Left hindlimb (tissue), 1 donor: ENCODE measurements around the gene TMEM186.
"Not testable (repeated sequence)": the region's sequence is repeated elsewhere in the genome, so short reads cannot be mapped to it uniquely, and the experiment has no call there.

Experiments
- DNase-seq: peaks from one replicate; pipeline ENCODE4 v3.0.0-alpha.2; 2018

Gene TMEM186

DNA sequence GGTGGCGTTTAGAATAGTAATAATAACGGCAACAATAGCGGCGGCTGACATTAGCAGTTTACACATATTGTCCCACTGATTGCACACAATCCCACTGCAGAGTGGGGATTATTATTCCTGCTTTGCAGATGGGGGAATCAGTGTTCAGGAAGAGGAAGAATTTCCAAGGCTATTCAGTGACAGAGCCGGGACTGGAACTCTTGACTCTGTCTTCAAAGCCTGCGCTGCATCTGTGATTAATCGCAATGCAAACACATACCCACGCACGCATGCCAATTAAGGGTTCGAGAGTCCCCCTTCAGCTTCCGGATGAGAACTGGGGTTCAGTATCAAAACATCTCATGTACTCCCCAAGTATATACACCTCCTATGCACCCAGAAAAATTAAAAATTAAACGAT, 29.2 kb downstream of the TMEM186 start:
- no peak for DNase-seq

DNA sequence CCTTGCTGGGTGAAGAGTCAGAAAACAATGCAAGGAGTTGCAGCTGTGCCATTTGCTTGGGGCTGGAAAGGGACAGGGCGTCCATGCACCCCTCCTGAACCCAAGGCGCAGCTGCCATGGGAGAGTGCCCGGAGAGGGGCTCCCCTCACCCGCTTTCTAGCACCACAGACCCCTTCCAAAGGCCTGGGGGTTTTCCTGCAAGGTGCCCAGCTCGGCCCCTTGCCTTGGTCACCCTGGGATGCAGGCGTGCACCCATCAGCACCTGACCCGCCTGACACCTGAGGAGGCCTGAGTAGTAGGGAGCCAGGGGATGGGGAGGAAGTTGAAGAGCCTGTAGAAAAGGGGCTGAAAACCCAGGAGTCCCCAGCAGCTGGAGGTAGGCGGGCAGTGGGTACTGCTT, 30.3 kb downstream of the TMEM186 start:
- no peak for DNase-seq

- no peak for DNase-seq
These were observed 32.8 kb downstream of the TMEM186 start for GRCh38 chr16:8764525-8765250.

- no peak for DNase-seq
These were observed 33.5 kb downstream of the TMEM186 start for GRCh38 chr16:8763899-8764298.

DNA sequence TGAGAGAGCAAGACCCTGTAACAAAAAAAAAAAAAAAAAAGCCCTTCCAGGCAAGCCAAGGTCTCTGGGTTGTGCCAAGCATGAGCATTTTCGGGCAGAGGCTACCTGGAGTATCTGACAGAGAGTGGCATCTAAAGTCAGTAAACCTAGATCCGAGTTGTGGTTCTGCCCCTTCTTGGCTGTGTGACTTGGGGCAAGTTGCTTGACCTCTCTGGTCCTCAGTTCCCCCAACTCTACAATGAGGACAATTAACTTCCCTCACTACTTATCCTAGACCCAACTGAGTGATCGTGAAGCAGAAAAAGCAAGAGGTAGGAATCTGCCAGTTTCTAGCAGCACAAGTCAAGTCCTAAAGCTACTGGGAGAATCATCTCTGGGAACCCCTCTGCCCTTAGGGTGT, 34.4 kb downstream of the TMEM186 start:
- DNase-seq: no peak

DNA sequence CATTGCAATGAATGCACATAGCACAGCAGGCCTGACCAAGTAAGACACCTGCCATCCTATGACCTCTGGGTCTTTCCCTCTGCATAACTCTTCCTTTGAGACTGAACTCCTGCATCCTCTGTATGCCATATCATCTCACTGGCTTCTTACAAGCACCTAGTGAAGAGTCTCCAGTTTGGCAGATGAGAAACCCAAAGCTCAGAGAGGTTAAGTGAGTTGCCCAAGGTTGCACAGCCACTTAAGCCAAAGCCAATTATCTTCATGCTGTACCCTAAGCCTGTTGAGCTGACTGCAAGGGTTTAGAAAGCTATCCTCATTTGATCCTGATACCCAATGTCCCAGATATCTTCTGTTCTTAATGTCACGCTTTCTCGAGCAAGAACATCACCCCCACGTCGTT, 35.2 kb downstream of the TMEM186 start:
- DNase-seq: no peak

GRCh38 chr16:8761078-8761477, 36.4 kb downstream of the TMEM186 start:
- DNase-seq: no peak

DNA sequence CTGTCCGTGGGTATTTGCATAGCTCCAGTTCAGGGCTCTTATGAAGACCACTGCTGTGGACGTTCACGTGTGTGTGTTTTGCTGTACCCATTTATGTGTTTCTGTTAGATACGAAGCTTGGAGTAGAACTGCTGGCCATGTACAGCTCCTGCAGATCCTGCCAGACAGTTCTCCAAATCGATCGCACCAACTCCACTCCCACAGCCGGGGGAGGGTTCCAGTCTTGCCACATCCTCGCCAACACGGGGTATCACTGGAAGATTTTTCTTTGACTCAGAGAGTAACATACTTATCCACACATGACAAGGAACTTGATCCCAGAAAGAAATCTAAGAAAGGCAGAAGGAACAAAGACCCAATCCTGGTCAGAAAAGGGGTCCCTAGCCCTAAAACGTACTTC, 37.4 kb downstream of the TMEM186 start:
- no peak for DNase-seq

GRCh38 chr16:8758022-8758421, 39.4 kb downstream of the TMEM186 start:
- no peak for DNase-seq

GRCh38 chr16:8756755-8757154, 40.7 kb downstream of the TMEM186 start:
- no peak for DNase-seq

- no peak for DNase-seq
These were observed 43.9 kb downstream of the TMEM186 start for GRCh38 chr16:8753416-8754054.

GRCh38 chr16:8752706-8753105, 44.7 kb downstream of the TMEM186 start:
- no peak for DNase-seq

DNA sequence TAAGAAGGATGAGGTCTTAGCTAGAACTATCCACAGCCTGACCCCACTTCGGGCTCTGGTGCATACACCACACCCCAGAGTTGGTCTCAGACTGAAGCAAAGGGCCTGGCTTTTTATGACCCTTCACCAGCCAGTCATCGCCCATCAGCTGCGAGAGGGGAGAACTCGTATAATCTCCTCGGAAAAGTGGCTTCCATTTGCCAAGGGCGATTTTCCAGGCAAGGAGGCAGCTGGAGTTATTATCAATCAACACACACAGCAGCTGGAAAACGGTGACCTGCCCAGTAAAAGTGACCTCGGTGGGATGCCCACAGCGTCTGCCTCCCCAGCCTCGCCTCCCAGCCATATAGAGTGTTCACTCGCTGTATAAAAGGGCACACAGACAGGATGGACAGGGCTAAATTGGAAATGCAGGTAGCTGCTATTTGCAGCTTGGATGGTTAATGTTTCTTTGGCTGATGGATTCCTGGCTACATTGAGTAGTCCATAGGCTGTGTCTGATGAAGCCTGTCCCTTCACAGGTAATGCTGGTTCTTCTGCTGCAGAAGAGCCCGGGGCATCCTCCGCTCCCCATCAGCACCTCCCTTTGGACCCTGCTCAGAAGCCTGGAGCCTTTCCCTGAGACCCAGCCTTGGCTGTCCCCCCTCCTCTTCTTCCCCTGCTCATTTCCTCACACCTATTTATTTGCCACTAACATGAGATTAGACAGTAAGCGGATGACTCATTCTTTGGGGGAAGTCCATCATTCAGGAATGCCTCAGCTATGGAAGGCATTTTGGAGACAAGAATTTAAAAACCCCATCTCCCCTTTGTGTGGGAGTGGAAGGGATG, 45.7 kb downstream of the TMEM186 start:
- no peak for DNase-seq

DNA sequence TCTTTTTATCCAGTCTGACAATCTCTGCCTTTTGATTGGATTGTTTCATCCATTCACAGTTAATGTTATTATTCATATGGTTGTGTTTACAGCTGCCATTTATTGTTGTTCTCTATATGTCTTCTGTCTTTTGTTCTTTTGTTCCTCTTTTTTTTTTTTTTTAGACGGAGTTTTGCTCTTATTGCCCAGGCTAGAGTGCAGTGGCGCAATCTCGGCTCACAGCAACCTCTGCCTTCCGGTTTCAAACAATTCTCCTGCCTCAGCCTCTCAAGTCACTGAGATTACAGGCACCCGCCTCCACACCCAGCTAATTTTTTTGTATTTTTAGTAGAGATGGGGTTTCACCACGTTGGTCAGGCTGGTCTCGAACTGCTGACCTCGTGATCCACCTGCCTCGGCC, 48.5 kb downstream of the TMEM186 start:
- DNase-seq: not testable (repeated sequence)
